HS-27A (cell line): ENCODE results near the gene CFAP119.

ENCODE experiments used
- DNase-seq: peaks from one replicate; pipeline ENCODE4 v3.0.0-alpha.2; 2012; ENCODE audit warnings: low read depth, missing footprints

CFAP119 gene

GRCh38 chr16:30740364-30741251 is 21.3 kb downstream of the CFAP119 start:
- DNase-seq, result peak; percentile 62

GRCh38 chr16:30738984-30739951 is 22.6 kb downstream of the CFAP119 start:
- DNase-seq, result no peak

GRCh38 chr16:30737794-30738648 is 23.8 kb downstream of the CFAP119 start:
- no peak for DNase-seq

- DNase-seq, result no peak
These were observed 24.7 kb downstream of the CFAP119 start for GRCh38 chr16:30736995-30737793.

GRCh38 chr16:30731411-30731810 is 30.5 kb downstream of the CFAP119 start:
- no peak for DNase-seq

GRCh38 chr16:30728899-30729672 is 32.8 kb downstream of the CFAP119 start:
- no peak for DNase-seq

- no peak for DNase-seq
These were observed 33.5 kb downstream of the CFAP119 start for GRCh38 chr16:30728321-30728720.

GRCh38 chr16:30725418-30725792 is 36.5 kb downstream of the CFAP119 start:
- no peak for DNase-seq

GRCh38 chr16:30724641-30725417 is 37.0 kb downstream of the CFAP119 start:
- no peak for DNase-seq

- DNase-seq, result no peak
These were observed 38.0 kb downstream of the CFAP119 start for GRCh38 chr16:30723725-30724355.

GRCh38 chr16:30722916-30723315 is 38.9 kb downstream of the CFAP119 start:
- DNase-seq, result no peak

GRCh38 chr16:30722443-30722842 is 39.4 kb downstream of the CFAP119 start:
- no peak for DNase-seq

- DNase-seq, result no peak
These were observed 40.3 kb downstream of the CFAP119 start for GRCh38 chr16:30721606-30722005.

GRCh38 chr16:30721167-30721566 is 40.7 kb downstream of the CFAP119 start:
- DNase-seq, result no peak

GRCh38 chr16:30720694-30721093 is 41.2 kb downstream of the CFAP119 start:
- DNase-seq, result no peak

GRCh38 chr16:30720086-30720485 is 41.8 kb downstream of the CFAP119 start:
- no peak for DNase-seq

- no peak for DNase-seq
These were observed 46.0 kb downstream of the CFAP119 start for GRCh38 chr16:30715750-30716445.

- DNase-seq, result no peak
These were observed 50.1 kb downstream of the CFAP119 start for GRCh38 chr16:30711712-30712111.
